Pancreas (tissue), 10 donors: Measurements from ENCODE around the gene PRKCE. TPM values are rescaled to one million over a fixed set of nuclear protein-coding genes. Genes with fewer than 3 reads are reported as not detected.

Experiments
- ATAC-seq, 4 donors: fragments of 200-7000 bp; cut with Tn5 transposase; one replicate each; pipeline versions ENCODE4 v1.8.0 to v1.9.1; 2020; ENCODE audit warnings: mild to moderate bottlenecking in 4 of 4, moderate library complexity in 4 of 4
- DNase-seq, 6 donors: peaks; one replicate each; pipeline ENCODE4 v3.0.0-alpha.2; 2020
- FAIRE-seq: peaks from 2 replicates; lab custom pipeline; 2012; peaks lifted over from hg19 to GRCh38; lab: Jason Lieb, UNC
- H3K27ac ChIP-seq, 4 donors: fragments of 200-600 bp; sonication (generic); 1 replicate in 3 of 4; 2 replicates in 1 of 4; pipeline versions ENCODE4 v1.5.0 to v1.8.0; 2020
- H3K27me3 ChIP-seq, 4 donors: fragments of 200-600 bp; one replicate each; pipeline ENCODE4 v1.8.0; 2021
- H3K36me3 ChIP-seq, 3 donors: fragments of 200-600 bp; sonication (generic) in 1 of 3; one replicate each; pipeline versions ENCODE4 v1.5.0 to v1.8.0; 2020 to 2021
- H3K4me1 ChIP-seq, 3 donors: fragments of 200-600 bp; one replicate each; pipeline ENCODE4 v1.8.0; 2021
- H3K4me3 ChIP-seq, 4 donors: fragments of 200-600 bp; sonication (generic) in 2 of 4; one replicate each; pipeline versions ENCODE4 v1.5.0 to v1.8.0; 2020 to 2021
- H3K9me3 ChIP-seq, 4 donors: fragments of 200-600 bp; one replicate each; pipeline ENCODE4 v1.8.0; 2021
- CTCF ChIP-seq, 4 donors: fragments of 200-600 bp; sonication (generic) in 3 of 4; IDR thresholded peaks; one replicate each; pipeline versions ENCODE4 v1.5.0 to v1.8.0; 2021; ENCODE audit warnings: antibody characterized with exemption in 4 of 4
- WGBS, 2 donors: extraction: QIAGEN DNeasy Blood & Tissue Kit; methylation state at CpG; one replicate each; pipeline ENCODE4 v1.1.7; 2013; 5-methylcytosine and 5-hydroxymethylcytosine counted together
- intact Hi-C, 3 donors: fragments of 100-400 bp; cut with DNase I; formaldehyde crosslinking; loops; one replicate each; pipeline versions ENCODE4 v1.11.1 to v1.14.2; 2022
- polyA plus RNA-seq, 2 donors: library from polyadenylated mRNA; stranded (reverse); fragments of 200-250 nt; gene quantifications; one replicate each; pipeline ENCODE4 v1.2.3, GENCODE V29; 2013
- total RNA-seq, 6 donors: library from RNA; stranded (reverse); fragmentation: NEBNext Ultra II Directional in 4 of 6; extraction: Animal tissue kit (Norgen Biotek cat#: 25700) in 4 of 6; gene quantifications; one replicate each; pipeline versions ENCODE4 v1.2.1 to v1.2.4, GENCODE V29; 2021 to 2023
- donor health status: healthy with polysubstance abuse.
- donor health status: DM: no; HTN: no; CAD: no; lungs with moderate emphysema.
- donor health status: DM: no; HTN: no; CAD: no.
- donor health status: control.
- donor health status: control.
- donor health status: Bipolar disorder and iron deficiency.
- donor health status: DM: yes; HTN: yes; CAD: no.
- donor health status: DM: no; HTN: no; CAD: no.
- donor health status: DM: no; HTN: no; CAD: no.
- donor health status: DM: yes; HTN: yes; CAD: no.

PRKCE gene
- total and polyA plus RNA-seq, 8 donors, result 4.0 to 19.4 (median 10.0) TPM

GRCh38 chr2:46225150-46225625, 573.7 kb downstream of the PRKCE start:
- Histone ChIP-seq H3K27ac (peak overlapping the region in 1 of 4 donors; percentile 11), H3K4me3 (no peak overlapping the region), H3K9me3 (no peaks in the 10 kb centered on the region), H3K4me1 (peaks cover 0 to 8% (median 0%) of the 10 kb centered on the region in 3 donors), H3K27me3 (no peaks in the 10 kb centered on the region), H3K36me3 (no peaks in the 10 kb centered on the region)
- intact Hi-C loops, result no loop called here
- TF ChIP-seq CTCF (IDR thresholded peaks at IDR 0.05), result no peak
- WGBS, 2 donors, result 70 to 94% methylated on average over 2 of the region's 2 CpGs
- no peak for FAIRE-seq
- no peak for ATAC-seq
- no peak for DNase-seq

GRCh38 chr2:46225730-46226129, 574.3 kb downstream of the PRKCE start:
- DNase-seq (no peak), FAIRE-seq (no peak), ATAC-seq (no peak)
- 13 to 20% methylated on average over 1 of the region's 1 CpG for WGBS, 2 donors
- H3K4me3 ChIP-seq, result no peak overlapping the region
- H3K9me3 ChIP-seq, result no peaks in the 10 kb centered on the region
- H3K27me3 ChIP-seq, result no peaks in the 10 kb centered on the region
- H3K4me1 ChIP-seq, result peaks cover 0 to 8% (median 0%) of the 10 kb centered on the region in 3 donors
- no peaks in the 10 kb centered on the region for H3K36me3 ChIP-seq
- intact Hi-C loops, result no loop called here
- H3K27ac ChIP-seq, result no peak overlapping the region
- no peak for TF ChIP-seq CTCF (IDR thresholded peaks at IDR 0.05)

- 91 to 94% methylated on average over 6 of the region's 6 CpGs for WGBS, 2 donors
- no peak for FAIRE-seq
- no peaks in the 10 kb centered on the region for H3K27me3 ChIP-seq
- no peak for DNase-seq
- H3K9me3 ChIP-seq, result no peaks in the 10 kb centered on the region
- no peak for TF ChIP-seq CTCF (IDR thresholded peaks at IDR 0.05)
- H3K4me3 ChIP-seq, result no peak overlapping the region
- no peak overlapping the region for H3K27ac ChIP-seq
- peaks cover 0 to 8% (median 0%) of the 10 kb centered on the region in 3 donors for H3K4me1 ChIP-seq
- no peaks in the 10 kb centered on the region for H3K36me3 ChIP-seq
- intact Hi-C loops, result no loop called here
- ATAC-seq, result no peak
Measured at GRCh38 chr2:46226620-46227019, 575.1 kb downstream of the PRKCE start.

- no peaks in the 10 kb centered on the region for H3K9me3 ChIP-seq
- H3K4me1 ChIP-seq, result peaks cover 0 to 8% (median 0%) of the 10 kb centered on the region in 3 donors
- H3K4me3 ChIP-seq, result no peak overlapping the region
- ATAC-seq, result no peak
- FAIRE-seq, result no peak
- 42% methylated on average over 3 of the region's 3 CpGs for WGBS, 2 donors
- no peaks in the 10 kb centered on the region for H3K36me3 ChIP-seq
- no peak for TF ChIP-seq CTCF (IDR thresholded peaks at IDR 0.05)
- DNase-seq, result no peak
- no peaks in the 10 kb centered on the region for H3K27me3 ChIP-seq
- H3K27ac ChIP-seq, result no peak overlapping the region
- intact Hi-C loops, result no loop called here
Measured at GRCh38 chr2:46227022-46227421, 575.5 kb downstream of the PRKCE start.

- no peak for FAIRE-seq
- 25 to 41% methylated on average over 7 of the region's 7 CpGs for WGBS, 2 donors
- peaks cover 0 to 8% (median 0%) of the 10 kb centered on the region in 3 donors for H3K4me1 ChIP-seq
Measured at GRCh38 chr2:46227674-46228289, 576.3 kb downstream of the PRKCE start.

More at GRCh38 chr2:46227674-46228289, 576.3 kb downstream of the PRKCE start:
- Histone ChIP-seq H3K4me3 (no peak overlapping the region), H3K9me3 (no peaks in the 10 kb centered on the region), H3K27ac (no peak overlapping the region), H3K36me3 (no peaks in the 10 kb centered on the region), H3K27me3 (no peaks in the 10 kb centered on the region)
- no peak for TF ChIP-seq CTCF (IDR thresholded peaks at IDR 0.05)
- intact Hi-C loops, result no loop called here
- no peak for DNase-seq
- ATAC-seq, result peak in 3 of 4 donors; percentile 35 to 68 (median 51)
